ENCODE results near the gene RASAL2.
"Not testable (repeated sequence)": the region's sequence is repeated elsewhere in the genome, so short reads cannot be mapped to it uniquely, and the experiment has no call there.

RASAL2 gene

GRCh38 chr1:178354816-178355215 lies 260.9 kb downstream of the RASAL2 start:
- no peak for DNase-seq

GRCh38 chr1:178356299-178356698 lies 262.4 kb downstream of the RASAL2 start:
- DNase-seq, result no peak

GRCh38 chr1:178358456-178358855 lies 264.6 kb downstream of the RASAL2 start:
- no peak for DNase-seq

GRCh38 chr1:178360421-178360820 lies 266.5 kb downstream of the RASAL2 start:
- DNase-seq, result no peak

- no peak for DNase-seq
Observed at GRCh38 chr1:178361847-178362246, 267.9 kb downstream of the RASAL2 start.

- no peak for DNase-seq
Observed at GRCh38 chr1:178362747-178363146, 268.8 kb downstream of the RASAL2 start.

- DNase-seq, result no peak
Observed at GRCh38 chr1:178364782-178365181, 270.9 kb downstream of the RASAL2 start.

GRCh38 chr1:178367151-178367550 lies 273.2 kb downstream of the RASAL2 start:
- no peak for DNase-seq

- DNase-seq, result no peak
Observed at GRCh38 chr1:178368208-178368607, 274.3 kb downstream of the RASAL2 start.

GRCh38 chr1:178371235-178371634 lies 277.3 kb downstream of the RASAL2 start:
- no peak for DNase-seq

- no peak for DNase-seq
Observed at GRCh38 chr1:178371933-178372388, 278.1 kb downstream of the RASAL2 start.

- DNase-seq, result no peak
Observed at GRCh38 chr1:178374016-178374415, 280.1 kb downstream of the RASAL2 start.

- no peak for DNase-seq
Observed at GRCh38 chr1:178376008-178376407, 282.1 kb downstream of the RASAL2 start.

- no peak for DNase-seq
Observed at GRCh38 chr1:178379807-178380206, 285.9 kb downstream of the RASAL2 start.

GRCh38 chr1:178382372-178382771 lies 288.5 kb downstream of the RASAL2 start:
- DNase-seq, result no peak

- DNase-seq, result no peak
Observed at GRCh38 chr1:178385662-178386061, 291.8 kb downstream of the RASAL2 start.

- no peak for DNase-seq
Observed at GRCh38 chr1:178388418-178389145, 294.7 kb downstream of the RASAL2 start.

- DNase-seq, result no peak
Observed at GRCh38 chr1:178389441-178389840, 295.5 kb downstream of the RASAL2 start.

GRCh38 chr1:178390280-178390679 lies 296.4 kb downstream of the RASAL2 start:
- not testable (repeated sequence) for DNase-seq

- no peak for DNase-seq
Observed at GRCh38 chr1:178393370-178393769, 299.5 kb downstream of the RASAL2 start.

GRCh38 chr1:178396789-178397188 lies 302.9 kb downstream of the RASAL2 start:
- no peak for DNase-seq

GRCh38 chr1:178397678-178398077 lies 303.8 kb downstream of the RASAL2 start:
- DNase-seq, result no peak

GRCh38 chr1:178399177-178399728 lies 305.3 kb downstream of the RASAL2 start:
- DNase-seq, result no peak

GRCh38 chr1:178405137-178405536 lies 311.2 kb downstream of the RASAL2 start:
- DNase-seq, result no peak

GRCh38 chr1:178407215-178407614 lies 313.3 kb downstream of the RASAL2 start:
- no peak for DNase-seq
